ENCODE data around the gene EXD3.

EXD3 gene

DNA sequence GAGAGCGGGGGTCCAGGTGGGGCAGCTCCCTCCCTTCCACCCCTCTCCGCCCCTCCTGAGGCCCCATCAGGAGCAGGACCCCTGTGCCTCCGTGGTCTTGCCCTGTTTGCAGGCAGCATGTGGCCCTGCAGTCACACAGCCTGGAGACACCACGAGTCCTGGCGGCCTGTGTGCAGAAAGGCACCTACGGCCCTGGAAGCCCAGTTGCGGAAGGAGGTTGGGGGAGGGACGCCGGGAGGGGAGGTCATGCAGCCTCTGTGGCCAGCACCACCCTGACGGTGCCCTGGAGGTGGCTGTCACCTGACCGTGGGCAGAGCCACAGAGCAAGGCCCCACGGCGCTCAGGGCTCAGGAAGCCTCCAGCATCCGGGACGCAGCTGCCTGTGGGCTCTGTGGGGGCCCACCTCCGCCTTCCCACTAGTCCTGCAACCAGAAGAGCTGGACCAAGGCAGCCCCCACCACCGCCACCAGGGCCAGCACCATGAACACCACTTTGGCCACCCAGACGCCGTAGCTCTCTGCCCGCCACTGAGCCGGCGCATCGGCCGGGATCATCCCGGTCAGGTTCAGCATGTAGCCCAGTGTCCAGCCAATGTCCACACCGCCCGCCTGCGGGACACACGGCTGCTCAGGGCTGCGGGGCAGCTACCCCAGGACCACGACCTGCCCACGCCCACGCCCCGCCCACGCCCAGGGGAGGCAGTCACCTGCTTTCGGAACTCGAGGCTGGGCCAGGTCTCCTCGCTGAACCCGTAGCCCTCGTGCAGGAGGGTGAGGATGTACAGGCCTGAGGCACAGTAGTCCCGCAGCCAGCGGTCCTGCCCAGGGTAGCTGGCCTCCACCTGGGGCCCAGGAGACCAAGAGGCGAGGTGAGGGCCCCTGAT, 11.8 kb upstream of the EXD3 start:
- Histone ChIP-seq H3K4me1 (ENCODE audit: control insufficient read depth, insufficient read depth, low read length) (peaks cover 9% of the 10 kb centered on the region), H3K27ac (ENCODE audit: low read length) (no peak overlapping the region), H3K27me3 (ENCODE audit: control insufficient read depth in 1 of 2, insufficient read depth in 2 of 2, low read length in 2 of 2) (peaks cover 10 to 20% of the 10 kb centered on the region in 2 donors), H3K4me3 (ENCODE audit: low read length in 2 of 2) (no peak overlapping the region), H3K9ac (ENCODE audit: low read length in 2 of 2) (no peak overlapping the region), H3K9me3 (ENCODE audit: control insufficient read depth in 2 of 2, low read length in 2 of 2) (no peaks in the 10 kb centered on the region), H3K36me3 (ENCODE audit: control insufficient read depth in 2 of 2, insufficient read depth in 2 of 2, low read length in 2 of 2) (no peaks in the 10 kb centered on the region)

- Histone ChIP-seq H3K27me3 (ENCODE audit: control insufficient read depth in 1 of 2, insufficient read depth in 2 of 2, low read length in 2 of 2) (peaks cover 5 to 14% of the 10 kb centered on the region in 2 donors), H3K9ac (ENCODE audit: low read length in 2 of 2) (no peak overlapping the region), H3K4me1 (ENCODE audit: control insufficient read depth, insufficient read depth, low read length) (peaks cover 9% of the 10 kb centered on the region), H3K27ac (ENCODE audit: low read length) (no peak overlapping the region), H3K36me3 (ENCODE audit: control insufficient read depth in 2 of 2, insufficient read depth in 2 of 2, low read length in 2 of 2) (no peaks in the 10 kb centered on the region), H3K4me3 (ENCODE audit: low read length in 2 of 2) (no peak overlapping the region), H3K9me3 (ENCODE audit: control insufficient read depth in 2 of 2, low read length in 2 of 2) (no peaks in the 10 kb centered on the region)
These were observed 11.0 kb upstream of the EXD3 start for GRCh38 chr9:137433916-137434431.

GRCh38 chr9:137433349-137433915, 10.5 kb upstream of the EXD3 start:
- peaks cover 5 to 13% of the 10 kb centered on the region in 2 donors for H3K27me3 ChIP-seq (ENCODE audit: control insufficient read depth in 1 of 2, insufficient read depth in 2 of 2, low read length in 2 of 2)
- no peak overlapping the region for H3K27ac ChIP-seq (ENCODE audit: low read length)
- H3K4me3 ChIP-seq (ENCODE audit: low read length in 2 of 2), result no peak overlapping the region
- no peaks in the 10 kb centered on the region for H3K9me3 ChIP-seq (ENCODE audit: control insufficient read depth in 2 of 2, low read length in 2 of 2)
- no peak overlapping the region for H3K9ac ChIP-seq (ENCODE audit: low read length in 2 of 2)
- H3K36me3 ChIP-seq (ENCODE audit: control insufficient read depth in 2 of 2, insufficient read depth in 2 of 2, low read length in 2 of 2), result no peaks in the 10 kb centered on the region
- H3K4me1 ChIP-seq (ENCODE audit: control insufficient read depth, insufficient read depth, low read length), result peaks cover 9% of the 10 kb centered on the region

- Histone ChIP-seq H3K9ac (ENCODE audit: low read length in 2 of 2) (no peak overlapping the region), H3K4me1 (ENCODE audit: control insufficient read depth, insufficient read depth, low read length) (peaks cover 9% of the 10 kb centered on the region), H3K27ac (ENCODE audit: low read length) (no peak overlapping the region), H3K9me3 (ENCODE audit: control insufficient read depth in 2 of 2, low read length in 2 of 2) (no peaks in the 10 kb centered on the region), H3K36me3 (ENCODE audit: control insufficient read depth in 2 of 2, insufficient read depth in 2 of 2, low read length in 2 of 2) (no peaks in the 10 kb centered on the region), H3K27me3 (ENCODE audit: control insufficient read depth in 1 of 2, insufficient read depth in 2 of 2, low read length in 2 of 2) (peaks cover 5 to 13% of the 10 kb centered on the region in 2 donors), H3K4me3 (ENCODE audit: low read length in 2 of 2) (no peak overlapping the region)
These were observed 9.9 kb upstream of the EXD3 start for GRCh38 chr9:137432687-137433348.

GRCh38 chr9:137431416-137431931, 8.5 kb upstream of the EXD3 start:
- H3K27me3 ChIP-seq (ENCODE audit: control insufficient read depth in 1 of 2, insufficient read depth in 2 of 2, low read length in 2 of 2), result peaks cover 2 to 10% of the 10 kb centered on the region in 2 donors
- peaks cover 9% of the 10 kb centered on the region for H3K4me1 ChIP-seq (ENCODE audit: control insufficient read depth, insufficient read depth, low read length)
- H3K9me3 ChIP-seq (ENCODE audit: control insufficient read depth in 2 of 2, low read length in 2 of 2), result no peaks in the 10 kb centered on the region
- H3K27ac ChIP-seq (ENCODE audit: low read length), result no peak overlapping the region
- H3K9ac ChIP-seq (ENCODE audit: low read length in 2 of 2), result no peak overlapping the region
- no peaks in the 10 kb centered on the region for H3K36me3 ChIP-seq (ENCODE audit: control insufficient read depth in 2 of 2, insufficient read depth in 2 of 2, low read length in 2 of 2)
- no peak overlapping the region for H3K4me3 ChIP-seq (ENCODE audit: low read length in 2 of 2)

GRCh38 chr9:137430723-137431415, 7.9 kb upstream of the EXD3 start:
- no peak overlapping the region for H3K4me3 ChIP-seq (ENCODE audit: low read length in 2 of 2)
- no peak overlapping the region for H3K9ac ChIP-seq (ENCODE audit: low read length in 2 of 2)
- no peaks in the 10 kb centered on the region for H3K36me3 ChIP-seq (ENCODE audit: control insufficient read depth in 2 of 2, insufficient read depth in 2 of 2, low read length in 2 of 2)
- no peak overlapping the region for H3K27ac ChIP-seq (ENCODE audit: low read length)
- H3K9me3 ChIP-seq (ENCODE audit: control insufficient read depth in 2 of 2, low read length in 2 of 2), result no peaks in the 10 kb centered on the region
- peaks cover 8% of the 10 kb centered on the region for H3K4me1 ChIP-seq (ENCODE audit: control insufficient read depth, insufficient read depth, low read length)
- peaks cover 2 to 10% of the 10 kb centered on the region in 2 donors for H3K27me3 ChIP-seq (ENCODE audit: control insufficient read depth in 1 of 2, insufficient read depth in 2 of 2, low read length in 2 of 2)

DNA sequence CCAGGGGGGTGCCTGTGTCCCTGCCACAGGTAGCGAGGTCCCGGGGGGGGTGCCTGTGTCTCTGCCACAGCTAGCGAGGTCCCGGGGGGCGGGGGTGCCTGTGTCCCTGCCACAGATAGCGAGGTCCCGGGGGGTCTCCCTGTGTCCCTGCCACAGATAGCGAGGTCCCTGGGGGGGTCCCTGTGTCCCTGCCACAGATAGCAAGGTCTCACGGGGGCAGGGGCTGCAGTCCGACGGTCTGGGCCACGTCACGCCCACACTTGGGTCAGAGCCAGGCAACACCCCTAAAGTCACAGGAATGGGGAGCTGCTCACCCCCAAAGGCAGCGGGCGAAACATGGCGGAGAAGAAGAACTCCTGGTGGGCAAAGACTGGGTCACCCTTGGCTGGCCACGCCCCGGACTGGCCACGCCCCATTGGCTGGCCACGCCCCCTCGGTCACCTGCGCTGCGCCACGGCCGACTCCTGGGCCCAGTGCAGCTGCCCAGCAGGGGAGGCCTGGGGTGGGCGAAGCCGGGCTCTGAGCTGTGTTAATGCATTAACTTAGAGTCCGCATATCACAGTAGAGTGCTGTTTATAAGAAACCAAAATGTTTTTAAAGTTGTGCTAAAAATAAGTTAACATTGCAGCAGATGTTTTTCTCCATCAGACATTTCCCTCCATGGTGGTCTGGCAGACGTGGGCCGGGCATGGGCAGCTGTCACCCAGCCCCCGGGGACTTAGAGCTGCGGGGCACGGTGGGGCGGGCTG, 7.2 kb upstream of the EXD3 start:
- peaks cover 8% of the 10 kb centered on the region for H3K4me1 ChIP-seq (ENCODE audit: control insufficient read depth, insufficient read depth, low read length)
- no peak overlapping the region for H3K27ac ChIP-seq (ENCODE audit: low read length)
- peaks cover 2 to 10% of the 10 kb centered on the region in 2 donors for H3K27me3 ChIP-seq (ENCODE audit: control insufficient read depth in 1 of 2, insufficient read depth in 2 of 2, low read length in 2 of 2)
- no peak overlapping the region for H3K9ac ChIP-seq (ENCODE audit: low read length in 2 of 2)
- H3K9me3 ChIP-seq (ENCODE audit: control insufficient read depth in 2 of 2, low read length in 2 of 2), result no peaks in the 10 kb centered on the region
- no peaks in the 10 kb centered on the region for H3K36me3 ChIP-seq (ENCODE audit: control insufficient read depth in 2 of 2, insufficient read depth in 2 of 2, low read length in 2 of 2)
- no peak overlapping the region for H3K4me3 ChIP-seq (ENCODE audit: low read length in 2 of 2)

DNA sequence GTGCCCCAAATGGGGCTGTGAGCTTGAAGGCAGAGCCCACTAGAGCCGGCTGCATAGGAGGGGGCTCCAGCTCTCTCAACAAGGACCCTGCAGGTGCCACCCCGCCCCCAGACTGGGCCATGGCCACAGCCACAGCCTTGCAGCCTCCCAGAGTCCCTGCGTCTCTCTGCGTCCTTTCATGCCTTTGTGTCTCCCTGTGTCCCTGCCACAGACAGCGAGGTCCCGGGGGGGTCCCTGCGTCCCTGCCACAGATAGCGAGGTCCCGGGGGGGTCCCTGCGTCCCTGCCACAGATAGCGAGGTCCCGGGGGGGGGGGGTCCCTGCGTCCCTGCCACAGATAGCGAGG, 6.6 kb upstream of the EXD3 start:
- H3K27ac ChIP-seq (ENCODE audit: low read length), result no peak overlapping the region
- no peaks in the 10 kb centered on the region for H3K36me3 ChIP-seq (ENCODE audit: control insufficient read depth in 2 of 2, insufficient read depth in 2 of 2, low read length in 2 of 2)
- H3K4me1 ChIP-seq (ENCODE audit: control insufficient read depth, insufficient read depth, low read length), result peaks cover 11% of the 10 kb centered on the region
- H3K9ac ChIP-seq (ENCODE audit: low read length in 2 of 2), result no peak overlapping the region
- no peaks in the 10 kb centered on the region for H3K9me3 ChIP-seq (ENCODE audit: control insufficient read depth in 2 of 2, low read length in 2 of 2)
- peaks cover 2 to 10% of the 10 kb centered on the region in 2 donors for H3K27me3 ChIP-seq (ENCODE audit: control insufficient read depth in 1 of 2, insufficient read depth in 2 of 2, low read length in 2 of 2)
- no peak overlapping the region for H3K4me3 ChIP-seq (ENCODE audit: low read length in 2 of 2)

DNA sequence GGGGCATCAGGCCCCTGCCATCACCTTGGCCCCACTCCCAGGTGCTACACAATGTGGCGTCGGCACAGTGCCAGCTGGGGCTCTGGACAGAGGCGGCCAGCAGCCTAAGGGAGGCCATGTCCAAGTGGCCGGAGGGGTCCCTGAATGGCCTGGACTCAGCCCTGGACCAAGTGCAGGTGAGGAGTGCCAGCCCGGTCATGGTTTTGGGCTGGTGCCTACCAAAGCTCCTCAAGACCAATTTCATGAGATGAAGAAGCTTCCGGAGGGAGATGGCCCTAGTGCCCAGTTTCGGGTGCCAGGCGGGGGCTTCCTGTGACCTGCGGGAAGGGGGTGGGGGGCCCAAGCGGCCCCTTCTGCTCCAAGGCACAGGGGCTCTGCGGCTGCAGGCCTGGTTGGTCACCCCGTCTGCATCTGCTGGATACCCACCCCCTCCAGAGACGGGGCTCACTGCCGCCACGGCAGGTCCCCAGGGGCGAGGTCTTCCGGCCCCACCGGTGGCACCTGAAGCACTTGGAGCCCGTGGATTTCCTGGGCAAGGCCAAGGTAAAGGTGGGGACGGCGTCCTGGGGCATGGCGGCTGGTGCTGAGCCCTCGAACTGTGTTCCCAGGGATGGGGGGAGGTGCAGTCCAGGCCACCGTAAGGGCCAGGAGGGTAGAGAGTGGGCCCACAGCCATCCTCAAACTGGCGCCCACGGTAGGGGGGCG, 6.0 kb upstream of the EXD3 start:
- Histone ChIP-seq H3K4me1 (ENCODE audit: control insufficient read depth, insufficient read depth, low read length) (peaks cover 13% of the 10 kb centered on the region), H3K27me3 (ENCODE audit: control insufficient read depth in 1 of 2, insufficient read depth in 2 of 2, low read length in 2 of 2) (peaks cover 2 to 10% of the 10 kb centered on the region in 2 donors), H3K36me3 (ENCODE audit: control insufficient read depth in 2 of 2, insufficient read depth in 2 of 2, low read length in 2 of 2) (no peaks in the 10 kb centered on the region), H3K9ac (ENCODE audit: low read length in 2 of 2) (no peak overlapping the region), H3K9me3 (ENCODE audit: control insufficient read depth in 2 of 2, low read length in 2 of 2) (no peaks in the 10 kb centered on the region), H3K27ac (ENCODE audit: low read length) (no peak overlapping the region), H3K4me3 (ENCODE audit: low read length in 2 of 2) (no peak overlapping the region)
